ENCODE results near the gene PHF19.

PHF19 gene

DNA sequence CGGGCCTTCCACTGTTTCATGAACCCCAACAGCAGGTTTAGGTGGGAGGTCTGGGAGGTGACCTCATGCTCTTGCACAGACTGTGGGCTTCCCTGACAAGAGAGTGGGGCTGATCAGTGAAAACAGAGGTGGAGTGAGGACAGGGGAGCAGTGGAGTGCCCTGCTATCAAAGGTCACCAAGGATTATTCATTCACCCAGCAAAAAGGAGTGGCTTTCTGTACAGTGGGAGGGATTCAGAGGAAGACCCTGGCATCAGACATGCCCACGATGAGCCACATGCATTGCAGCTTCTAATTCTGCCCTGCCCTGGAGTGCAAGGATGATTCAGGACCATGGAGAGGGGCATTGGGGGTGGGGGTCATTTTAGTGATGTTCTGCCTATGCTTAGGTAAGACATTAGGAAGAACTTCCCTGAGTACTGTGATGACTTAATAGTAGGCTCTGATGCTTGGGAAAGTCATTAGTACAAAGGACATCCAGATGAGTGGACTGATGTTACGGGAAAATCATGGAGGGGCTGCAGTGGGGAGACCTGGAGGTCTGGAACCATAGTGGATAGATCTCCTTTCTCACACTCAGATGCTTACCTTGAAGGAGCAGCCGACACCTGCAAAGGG, 36.8 kb upstream of the PHF19 start:
- DNase-seq (ENCODE audit: low spot score), result no peak

DNA sequence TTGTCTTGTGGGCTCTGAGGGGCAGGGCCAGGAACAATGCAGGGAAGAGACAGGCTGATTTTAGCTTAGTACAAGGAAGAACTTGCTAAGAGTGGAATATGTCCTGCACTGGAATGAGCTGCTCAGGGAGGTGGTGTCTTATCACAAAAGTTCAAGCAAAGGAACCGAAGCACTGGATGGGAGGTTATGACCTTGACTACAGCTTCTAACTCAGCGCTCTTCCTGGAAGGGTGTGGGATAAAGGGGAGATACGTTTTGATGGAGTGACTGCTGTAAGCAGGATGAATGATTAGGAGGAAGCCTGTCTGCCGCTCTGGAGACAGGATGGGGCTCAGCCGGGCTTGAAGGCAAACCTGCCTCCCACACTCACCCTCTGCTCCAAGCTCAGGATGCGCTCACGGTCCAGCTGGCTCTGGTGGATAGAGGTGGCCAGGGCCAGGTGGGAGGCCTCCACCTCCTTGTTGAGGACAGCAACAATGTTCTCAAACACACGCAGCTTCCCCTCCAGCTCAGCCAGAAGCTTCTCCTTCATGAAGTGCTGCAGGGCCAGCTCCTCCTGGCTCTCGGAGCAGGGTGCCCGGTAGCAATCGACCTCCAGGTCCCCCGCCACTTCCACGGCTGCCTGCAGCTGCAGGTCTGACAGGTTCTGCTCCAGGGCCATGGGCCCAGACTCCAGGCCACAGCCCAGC, 36.1 kb upstream of the PHF19 start:
- DNase-seq (ENCODE audit: low spot score), result no peak

DNA sequence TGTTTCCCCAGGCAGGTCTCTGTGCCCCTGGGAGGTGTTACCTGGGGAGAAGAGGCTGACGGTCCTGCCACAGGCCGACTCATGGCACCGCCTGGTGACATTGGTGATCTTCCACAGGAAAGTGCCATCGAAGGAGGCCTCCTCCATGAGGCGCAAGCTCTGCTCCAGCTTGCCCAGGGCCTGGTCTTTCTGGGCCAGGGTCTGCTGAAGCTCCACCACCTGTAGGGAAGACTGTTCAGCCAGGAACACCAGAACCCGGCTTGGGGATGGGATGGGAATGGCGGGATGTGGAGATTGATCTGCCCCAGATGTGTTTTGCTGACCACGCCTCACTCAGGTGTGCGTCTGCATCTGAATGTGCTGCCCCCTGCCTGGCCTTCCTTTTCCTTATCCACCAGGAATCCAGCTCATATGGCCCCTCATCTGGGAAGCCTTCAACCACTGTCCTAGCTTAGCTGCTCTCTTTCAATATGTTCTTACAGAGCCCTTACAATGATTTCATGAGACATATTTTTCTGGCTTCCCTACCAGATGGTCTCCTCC, 34.4 kb upstream of the PHF19 start:
- no peak for DNase-seq (ENCODE audit: low spot score)

DNA sequence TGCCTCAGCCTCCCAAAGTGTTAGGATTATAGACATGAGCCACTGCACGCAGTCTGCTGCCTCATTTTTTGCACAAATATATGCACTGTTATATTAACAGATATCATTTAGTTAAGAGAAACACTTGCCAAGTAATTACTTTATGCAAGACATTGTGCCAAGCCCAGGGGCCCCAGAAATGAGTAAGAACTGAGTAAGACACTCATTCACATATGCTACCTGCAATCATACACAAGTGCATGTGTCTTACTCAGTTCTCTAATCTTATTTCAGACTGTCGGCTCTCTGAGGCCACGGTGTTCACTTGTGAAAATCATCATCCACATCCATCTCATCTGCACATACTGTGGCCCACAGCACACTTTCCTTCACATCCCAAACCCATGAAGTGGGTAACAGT, 33.7 kb upstream of the PHF19 start:
- DNase-seq (ENCODE audit: low spot score), result no peak

DNA sequence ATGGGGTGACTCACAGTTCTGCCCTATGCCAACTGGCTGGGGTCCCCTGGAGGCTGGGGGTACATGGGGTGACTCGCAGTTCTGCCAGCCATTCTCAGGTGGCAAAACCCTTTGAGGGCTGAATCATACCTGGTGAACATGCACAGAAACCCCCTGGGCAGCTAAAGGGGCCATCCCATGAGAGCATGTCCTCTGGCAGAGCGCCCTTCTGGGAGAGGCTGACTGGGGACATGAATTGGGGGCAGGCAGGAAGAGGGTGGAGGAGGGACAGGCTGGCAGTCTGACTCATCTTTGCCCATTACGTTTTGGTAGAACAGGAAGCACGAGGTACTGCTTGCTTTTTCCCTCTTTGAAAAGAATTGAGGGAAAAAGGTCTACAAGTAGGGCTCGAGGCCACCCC, 32.9 kb upstream of the PHF19 start:
- DNase-seq (ENCODE audit: low spot score), result no peak

DNA sequence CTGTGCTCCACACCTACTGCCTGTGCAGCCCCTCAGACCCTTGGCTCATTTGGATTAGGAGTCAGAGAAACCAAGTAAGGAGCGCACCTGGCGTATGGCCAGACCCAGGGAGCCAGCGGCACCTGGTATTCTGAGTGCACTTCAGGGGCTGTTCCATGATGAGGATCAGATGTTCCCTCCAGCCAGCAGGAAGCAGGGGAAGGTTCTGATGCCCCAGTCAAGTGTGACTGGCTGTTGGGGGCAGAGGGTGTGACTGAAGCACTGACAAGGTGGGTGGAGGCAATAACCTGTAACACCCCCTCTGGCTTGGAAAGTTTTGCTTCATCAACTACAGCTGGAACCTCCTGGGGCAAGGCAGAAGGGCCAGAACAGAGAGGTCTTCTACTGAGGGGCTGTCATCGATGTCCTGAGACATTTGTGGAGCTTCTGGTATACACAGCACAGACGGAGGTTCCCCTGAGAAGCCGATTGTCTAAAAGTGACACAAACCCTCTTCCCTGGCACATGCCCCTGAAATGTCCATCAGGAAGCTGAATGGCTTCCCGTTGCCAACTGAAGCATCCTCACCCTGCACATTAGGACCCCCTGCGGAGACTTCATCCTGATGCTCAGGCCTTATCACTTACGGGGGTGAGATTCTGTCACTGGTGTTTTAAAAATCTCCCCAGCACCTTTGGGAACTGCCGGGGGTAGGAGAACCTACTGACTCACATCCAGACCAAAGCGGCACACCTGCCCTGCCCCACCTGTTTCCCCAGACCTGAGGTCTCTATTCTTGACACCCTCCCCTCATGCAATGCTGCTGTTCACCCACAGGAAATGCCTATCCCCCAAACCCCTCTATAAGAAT, 28.6 kb upstream of the PHF19 start:
- peak; percentile 40 for DNase-seq (ENCODE audit: low spot score)

DNA sequence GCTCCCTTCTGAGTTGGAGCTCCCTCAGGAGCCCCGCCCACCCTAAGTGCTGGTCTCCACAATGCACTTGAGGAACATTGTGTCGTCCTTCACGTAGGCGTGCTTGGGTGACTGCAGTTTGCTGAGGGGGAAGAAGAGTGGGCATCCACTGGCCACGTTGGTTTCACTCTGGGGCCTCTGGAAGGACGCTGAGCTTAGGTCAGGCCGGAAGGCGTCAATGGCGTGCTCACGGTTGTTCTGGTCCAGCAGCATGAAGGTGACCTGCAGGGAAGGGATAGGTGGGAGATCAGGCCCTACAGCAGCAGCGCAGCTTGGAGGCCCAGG, 28.0 kb upstream of the PHF19 start:
- no peak for DNase-seq (ENCODE audit: low spot score)

DNA sequence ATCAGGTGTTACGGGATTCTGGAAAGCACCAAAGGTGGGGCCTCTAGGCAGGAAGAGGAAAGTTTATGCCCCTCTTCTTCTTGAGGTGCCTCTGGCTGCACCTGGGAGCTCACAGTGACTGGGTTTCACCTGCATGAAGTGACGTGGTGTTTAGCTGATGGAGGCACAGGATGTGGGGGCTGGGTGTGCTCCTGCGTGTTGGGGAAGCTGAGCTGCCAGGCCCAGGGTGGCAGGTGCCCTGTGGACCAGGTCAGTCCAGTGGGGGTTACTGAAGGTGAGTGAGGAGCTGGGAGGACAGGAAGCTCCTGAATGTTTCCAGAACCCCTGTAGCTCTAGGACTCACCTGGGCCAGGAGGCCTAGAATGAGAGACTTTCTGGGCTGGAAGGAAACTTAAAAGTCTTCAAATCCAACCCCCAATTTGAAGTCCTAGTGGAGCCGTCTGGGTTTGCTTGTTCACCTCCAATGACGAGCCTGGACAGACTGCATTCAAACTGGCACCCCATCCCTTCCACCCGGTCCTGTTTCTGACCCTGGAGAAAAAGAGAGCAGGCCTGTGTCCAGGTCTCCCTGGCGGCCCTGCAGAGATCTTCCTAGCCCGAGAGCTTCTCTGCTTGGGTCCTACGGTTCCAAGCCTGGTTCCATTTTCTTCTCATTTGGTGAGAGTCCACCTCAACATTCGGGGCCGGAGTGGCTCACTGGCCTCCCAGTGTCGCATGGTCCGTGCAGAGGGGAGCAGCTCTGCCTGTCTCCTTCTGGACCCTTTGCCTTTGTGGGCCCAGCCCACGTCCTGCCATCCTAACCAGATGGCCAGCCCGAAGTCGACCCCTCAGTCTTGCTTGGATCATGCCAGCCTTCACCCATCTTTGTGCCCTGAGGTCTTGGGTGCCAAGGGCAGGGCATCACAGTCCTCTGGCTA, 27.3 kb upstream of the PHF19 start:
- DNase-seq (ENCODE audit: low spot score), result peak; percentile 53

DNA sequence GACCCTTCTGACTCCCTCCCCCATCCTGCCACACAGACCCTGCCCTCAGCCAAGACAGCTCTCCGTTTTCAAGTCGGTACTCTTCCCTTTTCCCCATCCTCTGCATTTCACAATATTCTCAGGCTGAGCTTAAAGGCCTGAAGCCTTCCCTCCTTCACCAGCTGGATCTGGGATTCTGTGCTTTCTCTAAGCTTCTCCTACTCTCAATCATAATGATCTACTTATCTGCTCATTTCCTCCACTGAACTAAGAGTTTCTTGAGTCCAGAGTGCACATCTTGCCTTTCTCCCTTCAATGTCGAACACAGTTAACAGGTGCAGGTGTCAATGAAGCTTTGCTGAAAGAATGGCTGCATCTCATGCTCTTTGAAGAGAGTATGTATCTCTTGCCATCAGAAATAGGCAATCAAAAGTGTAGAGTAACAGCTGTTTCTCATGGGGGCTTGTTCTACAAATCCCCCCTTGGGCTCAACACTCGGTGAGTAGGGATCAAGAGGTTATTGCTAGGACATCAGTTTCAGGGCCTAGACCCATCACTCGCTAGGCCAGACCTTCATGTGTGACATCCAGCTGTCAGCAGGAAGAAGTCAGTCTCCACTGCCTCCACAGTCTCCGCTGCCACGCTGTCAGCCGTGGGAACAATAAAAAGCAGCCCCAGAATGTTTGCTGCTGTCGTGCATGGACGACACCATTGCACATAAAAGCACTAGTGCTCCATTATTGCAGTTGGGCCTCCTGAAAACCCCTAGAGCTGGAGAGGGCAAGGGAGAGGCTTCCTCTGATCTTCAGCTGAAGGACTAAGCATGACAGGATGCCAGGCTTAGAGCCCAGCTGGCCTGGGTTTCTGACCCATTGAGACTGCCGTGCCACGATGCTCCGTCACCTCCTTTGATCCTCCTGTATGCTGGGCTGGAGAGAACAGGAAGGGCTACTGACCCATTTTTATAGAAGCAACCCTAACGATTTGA, 25.9 kb upstream of the PHF19 start:
- DNase-seq (ENCODE audit: low spot score), result peak; percentile 44

DNA sequence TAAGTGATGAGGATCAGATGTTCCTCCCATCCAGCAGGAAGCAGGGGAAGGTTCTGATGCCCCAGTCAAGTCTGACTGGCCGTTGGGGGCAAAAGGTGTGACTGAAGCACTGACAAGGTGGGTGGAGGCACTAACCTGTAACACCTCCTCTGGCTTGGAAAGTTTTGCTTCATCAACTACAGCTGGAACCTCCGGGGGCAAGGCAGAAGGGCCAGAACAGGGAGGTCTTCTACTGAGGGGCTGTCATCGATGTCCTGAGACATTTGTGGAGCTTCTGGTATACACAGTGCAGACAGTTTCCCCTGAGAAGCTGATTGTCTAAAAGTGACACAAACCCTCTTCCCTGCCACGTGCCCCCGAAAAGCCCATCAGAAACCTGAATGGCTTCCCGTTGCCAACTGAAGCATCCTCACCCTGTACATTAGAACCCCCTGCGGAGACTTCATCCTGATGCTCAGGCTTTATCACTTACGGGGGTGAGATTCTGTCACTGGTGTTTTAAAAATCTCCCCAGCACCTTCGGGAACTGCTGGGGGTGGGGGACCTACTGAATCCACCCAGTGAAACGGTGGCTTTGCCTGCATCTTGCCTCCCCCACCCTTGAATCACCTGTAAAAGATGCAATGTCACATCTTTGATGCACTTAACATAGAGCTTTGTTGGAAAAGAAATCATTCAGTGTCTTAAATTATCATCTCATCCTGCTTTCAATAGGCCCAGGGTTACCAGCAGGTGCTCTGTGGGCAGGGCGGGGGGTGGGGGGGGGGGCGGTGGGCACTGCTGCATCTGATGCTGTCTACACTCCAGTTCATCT, 25.0 kb upstream of the PHF19 start:
- DNase-seq (ENCODE audit: low spot score), result no peak

DNA sequence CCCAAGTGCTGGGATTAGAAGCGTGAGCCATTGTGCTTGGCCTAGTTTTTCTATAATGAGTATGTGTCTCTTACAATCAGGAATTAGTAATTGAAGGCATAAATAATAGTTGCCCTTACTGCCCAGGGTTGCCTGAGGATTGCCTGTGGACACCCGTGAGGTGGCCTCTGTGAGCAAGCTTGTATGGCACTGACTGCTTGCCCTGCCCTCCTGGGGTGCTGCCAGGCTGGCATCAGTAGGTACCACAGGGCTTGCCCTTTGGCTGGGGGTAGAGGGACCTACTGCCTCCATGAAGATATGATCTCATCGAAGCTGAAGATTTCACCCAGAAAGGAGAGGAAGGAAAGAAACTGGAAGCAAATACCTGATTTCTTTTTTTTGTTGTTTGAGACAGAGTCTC, 23.8 kb upstream of the PHF19 start:
- DNase-seq (ENCODE audit: low spot score), result no peak

DNA sequence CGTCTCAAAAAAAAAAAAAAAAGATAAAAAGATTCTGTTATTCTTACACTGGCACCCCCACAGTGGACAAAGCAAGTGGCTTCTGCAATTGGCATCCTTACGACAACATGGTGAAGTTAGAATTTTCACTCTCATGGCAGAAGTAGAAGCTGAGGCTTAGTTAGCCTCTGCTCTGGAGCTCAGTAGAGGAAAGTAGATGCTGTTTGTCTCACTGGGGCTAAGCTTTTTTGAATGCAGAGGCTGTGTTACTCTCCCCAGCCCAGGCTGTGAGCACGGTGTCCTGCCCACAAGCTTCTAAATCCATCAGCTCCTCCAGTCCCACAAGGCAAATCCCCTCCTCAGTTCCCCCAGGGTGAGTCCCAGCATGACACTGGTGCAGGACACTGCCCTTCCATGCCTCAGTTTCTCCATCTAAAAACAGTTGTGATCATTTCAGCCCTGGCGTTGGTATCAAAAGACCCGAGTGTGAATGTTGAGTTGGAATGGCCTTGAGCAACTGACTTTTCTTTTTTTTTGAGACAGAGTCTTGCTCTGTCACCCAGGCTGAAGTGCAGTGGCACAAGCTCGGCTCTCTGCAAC, 22.6 kb upstream of the PHF19 start:
- DNase-seq (ENCODE audit: low spot score), result no peak

DNA sequence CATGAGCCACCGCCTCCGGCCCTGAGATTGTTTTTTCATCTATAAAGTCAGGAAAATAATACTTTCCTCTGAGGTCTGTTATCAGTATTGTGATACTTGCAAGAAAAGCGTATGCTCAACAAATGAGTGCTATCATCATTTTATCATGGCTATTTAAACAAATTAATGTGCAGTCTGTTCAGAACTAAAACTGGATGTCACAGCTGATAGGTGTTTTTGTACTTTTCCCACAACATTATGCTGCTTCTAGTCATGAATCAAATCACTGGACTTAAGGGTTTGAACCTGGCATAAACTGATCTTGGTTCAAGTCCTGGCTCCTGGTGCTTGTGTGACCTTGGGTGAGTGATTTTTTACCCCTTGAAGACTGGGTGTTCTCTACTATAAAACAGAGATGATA, 21.4 kb upstream of the PHF19 start:
- no peak for DNase-seq (ENCODE audit: low spot score)

DNA sequence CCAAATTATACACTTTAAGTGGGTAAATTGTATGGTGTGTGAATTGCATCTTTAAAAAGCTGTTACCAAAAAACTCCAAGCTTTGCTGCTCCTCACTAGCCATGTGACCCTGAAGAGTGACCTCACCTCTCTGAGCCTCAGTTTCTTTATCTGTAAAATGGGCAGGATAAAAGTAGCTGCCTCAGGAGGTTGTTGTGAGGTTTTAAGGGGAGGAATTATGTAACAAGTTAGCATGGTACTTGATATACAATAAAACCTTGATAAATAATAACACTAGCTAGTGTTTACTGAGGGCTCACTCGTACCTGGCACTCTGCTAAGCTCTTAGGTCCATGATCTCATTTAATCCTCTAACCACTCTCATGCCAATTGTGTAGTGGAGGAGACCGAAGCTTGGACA, 19.0 kb upstream of the PHF19 start:
- no peak for DNase-seq (ENCODE audit: low spot score)

DNA sequence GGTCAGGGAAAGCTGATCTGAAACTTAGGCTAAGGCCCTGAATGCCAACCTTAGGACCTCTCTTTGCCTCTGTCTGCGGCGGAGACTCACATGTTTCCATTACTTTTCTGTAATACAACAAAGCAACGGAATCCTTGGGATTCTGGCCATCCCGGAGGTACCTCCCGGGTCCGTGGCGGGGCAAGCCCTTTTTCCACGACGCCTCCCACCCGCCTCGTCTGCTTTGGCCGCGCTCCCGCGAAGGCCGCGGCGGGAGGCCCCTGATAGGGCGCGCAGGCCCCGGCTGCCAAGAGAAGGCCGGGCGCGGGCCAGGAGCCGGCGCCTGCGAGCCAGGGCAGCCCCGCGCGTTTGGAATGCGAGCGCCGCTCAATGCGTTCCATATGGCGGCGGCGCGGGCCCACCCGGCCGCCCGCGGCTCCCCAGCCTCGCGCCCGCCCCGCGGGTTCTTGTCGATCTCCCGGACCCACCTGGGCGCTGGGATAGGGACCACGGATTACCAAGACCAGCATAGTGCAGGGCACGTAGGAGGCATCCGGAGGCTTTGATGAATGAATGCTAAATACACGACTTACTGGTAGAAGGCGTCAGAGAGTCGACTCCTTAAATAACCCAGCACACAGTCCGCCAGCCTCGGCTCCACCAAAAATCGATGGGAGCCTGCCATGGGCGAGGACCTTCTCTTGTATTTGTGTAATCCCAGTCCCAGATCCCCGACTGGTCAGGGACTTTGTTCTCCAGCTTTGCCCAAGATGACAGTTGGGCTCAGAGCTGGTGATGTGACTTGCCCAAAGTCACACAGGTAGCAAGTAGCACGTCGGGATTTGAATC, 17.5 kb upstream of the PHF19 start:
- no peak for DNase-seq (ENCODE audit: low spot score)

DNA sequence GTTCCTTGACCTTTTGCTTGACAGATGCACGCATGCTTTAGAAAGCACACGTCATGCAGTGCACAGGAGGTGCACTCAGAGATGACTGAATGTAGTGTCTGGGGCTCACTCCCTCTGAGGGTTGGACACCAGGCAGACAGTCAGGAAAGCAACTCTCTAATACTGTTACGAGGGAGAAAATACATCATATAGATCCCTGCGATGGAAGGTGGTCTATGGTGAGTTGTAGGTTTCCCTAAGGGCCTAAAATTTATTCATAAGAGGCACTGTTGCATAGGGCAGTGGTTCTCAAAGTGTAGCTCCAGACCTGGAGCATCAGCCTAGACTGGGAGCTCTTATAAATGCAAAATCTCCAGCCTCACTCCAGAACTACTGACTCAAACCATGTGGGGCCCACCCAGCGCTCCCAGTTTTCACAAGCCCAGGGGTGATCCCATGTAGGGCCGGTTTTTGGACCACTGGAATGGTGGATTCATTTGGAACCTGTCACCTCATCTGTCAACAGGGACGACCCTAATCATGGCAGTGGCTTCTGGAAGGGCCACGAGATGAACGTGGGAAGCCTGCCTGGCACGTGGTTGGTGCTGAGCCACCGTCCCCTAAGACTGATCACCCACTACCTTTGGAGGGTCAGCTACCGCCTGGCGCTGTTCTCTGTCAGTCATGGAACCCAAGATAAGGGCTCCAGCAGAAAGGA, 16.8 kb upstream of the PHF19 start:
- DNase-seq (ENCODE audit: low spot score), result peak; percentile 65

DNA sequence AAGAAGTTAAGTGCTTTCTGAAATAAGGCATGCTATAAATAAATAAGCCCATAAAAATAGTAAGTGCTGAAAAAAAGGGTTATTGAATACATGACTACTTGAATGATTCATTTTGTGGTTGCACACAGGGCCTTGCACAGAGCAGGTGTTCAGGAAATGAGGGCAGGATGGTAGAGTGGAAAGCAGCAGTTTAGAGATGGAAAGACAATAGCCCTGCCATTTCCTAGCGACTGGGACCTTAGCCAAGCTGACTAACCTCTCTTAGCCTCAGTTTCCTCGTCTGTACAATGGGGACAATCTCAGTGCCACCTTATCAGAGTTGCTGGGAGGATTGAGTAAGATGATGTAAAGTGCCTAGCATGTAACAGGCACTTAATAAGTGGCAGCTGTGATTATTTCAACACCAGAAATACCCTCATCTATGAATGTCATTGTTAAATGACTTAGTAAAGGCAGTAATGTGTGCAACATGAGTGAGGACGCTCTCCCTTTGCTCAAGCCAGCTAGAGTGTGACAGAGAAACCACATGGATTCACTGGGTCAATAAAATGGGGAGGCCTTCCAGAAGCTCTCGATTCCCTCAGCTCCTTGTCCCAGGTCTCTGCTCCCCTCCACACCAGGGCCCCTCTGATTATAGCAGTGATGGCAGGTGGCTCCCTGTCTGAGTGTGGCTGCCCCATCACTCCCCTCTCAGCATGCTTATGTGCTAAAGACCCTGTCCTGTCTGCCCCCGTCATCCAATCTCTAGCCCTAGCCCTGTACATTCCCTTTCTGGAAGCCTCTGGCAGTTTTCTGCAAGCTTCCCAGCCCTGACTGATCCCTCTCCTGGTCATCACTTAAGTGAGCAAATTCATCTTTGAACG, 16.0 kb upstream of the PHF19 start:
- DNase-seq (ENCODE audit: low spot score), result peak; percentile 92
